Natural killer cell (primary cell): ENCODE results near the gene LEKR1. TPM values are rescaled to one million over a fixed set of nuclear protein-coding genes. Genes with fewer than 3 reads are reported as not detected.

ENCODE experiments used
- ATAC-seq, 3 donors: fragments of 150-1000 bp in 2 of 3; fragments of 200-7000 bp in 1 of 3; cut with Tn5 transposase; 1 replicate in 1 of 3; 2 replicates in 2 of 3; pipeline ENCODE4 v1.10.0; 2021; ENCODE audit warnings: mild to moderate bottlenecking in 2 of 3, moderate library complexity in 2 of 3
- DNase-seq, 2 donors: peaks; one replicate each; pipeline versions ENCODE4 v3.0.0 to v3.0.0-alpha.2; 2013 to 2021; ENCODE audit warnings: mixed read lengths in 1 of 2
- H3K27ac ChIP-seq: one replicate; pipeline ENCODE4 v1.5.1; 2013; ENCODE audit warnings: mild to moderate bottlenecking, low read length
- H3K27me3 ChIP-seq: one replicate; pipeline ENCODE4 v1.6.1; 2013; ENCODE audit warnings: low read length; ENCODE audit not compliant: control insufficient read depth, insufficient read depth
- H3K36me3 ChIP-seq: one replicate; pipeline ENCODE4 v1.6.1; 2013; ENCODE audit warnings: low read length; ENCODE audit not compliant: control insufficient read depth, insufficient read depth
- H3K4me1 ChIP-seq: one replicate; pipeline ENCODE4 v1.6.1; 2013; ENCODE audit warnings: low read length; ENCODE audit not compliant: control insufficient read depth, insufficient read depth
- H3K4me3 ChIP-seq: one replicate; pipeline ENCODE4 v1.5.1; 2013; ENCODE audit warnings: low read length
- H3K9me3 ChIP-seq: one replicate; pipeline ENCODE4 v1.6.1; 2013; ENCODE audit warnings: low read length; ENCODE audit not compliant: control insufficient read depth, insufficient read depth
- H3K27ac Mint-ChIP-seq, 2 donors: one replicate each; pipeline ENCODE4 v1.8.0; 2022; ENCODE audit warnings: mild to moderate bottlenecking in 2 of 2, mixed read lengths in 2 of 2, moderate library complexity in 1 of 2
- H3K27me3 Mint-ChIP-seq, 2 donors: one replicate each; pipeline ENCODE4 v1.8.0; 2022; ENCODE audit warnings: low read depth in 2 of 2, mixed read lengths in 2 of 2
- H3K36me3 Mint-ChIP-seq: one replicate; pipeline ENCODE4 v1.8.0; 2022; ENCODE audit warnings: mixed read lengths
- H3K4me1 Mint-ChIP-seq, 2 donors: one replicate each; pipeline ENCODE4 v1.8.0; 2022; ENCODE audit warnings: mixed read lengths in 2 of 2
- H3K4me3 Mint-ChIP-seq: one replicate; pipeline ENCODE4 v1.8.0; 2022; ENCODE audit warnings: mild to moderate bottlenecking, moderate library complexity, mixed read lengths
- H3K9me3 Mint-ChIP-seq, 2 donors: one replicate each; pipeline ENCODE4 v1.8.0; 2022; ENCODE audit warnings: mixed read lengths in 2 of 2
- WGBS: methylation state at CpG from one replicate; pipeline ENCODE4 v1.1.7; 2013; ENCODE audit warnings: missing lambda C conversion rate; ENCODE audit not compliant: insufficient coverage; 5-methylcytosine and 5-hydroxymethylcytosine counted together
- intact Hi-C: fragments of 100-400 bp; cut with micrococcal nuclease; formaldehyde crosslinking; loops from one replicate; pipeline ENCODE4 v1.14.2; 2022
- total RNA-seq, 4 donors: library from RNA; stranded (reverse); fragments of 120-200 nt in 1 of 4; gene quantifications; one replicate each; pipeline versions ENCODE4 v1.2.3 to v1.2.4, GENCODE V29; 2013 to 2022
- TF ChIP-seq, protein P1 (sequence below): fragments of 200-600 bp; IDR thresholded peaks from one replicate; pipeline ENCODE4 v1.8.0; 2022; ENCODE audit warnings: antibody characterized with exemption

LEKR1 gene
- total RNA-seq, 3 donors from 2014 or later (not counting 1 experiment from before 2014, with no cell fraction given): 1.1 to 1.7 (median 1.2) TPM

DNA sequence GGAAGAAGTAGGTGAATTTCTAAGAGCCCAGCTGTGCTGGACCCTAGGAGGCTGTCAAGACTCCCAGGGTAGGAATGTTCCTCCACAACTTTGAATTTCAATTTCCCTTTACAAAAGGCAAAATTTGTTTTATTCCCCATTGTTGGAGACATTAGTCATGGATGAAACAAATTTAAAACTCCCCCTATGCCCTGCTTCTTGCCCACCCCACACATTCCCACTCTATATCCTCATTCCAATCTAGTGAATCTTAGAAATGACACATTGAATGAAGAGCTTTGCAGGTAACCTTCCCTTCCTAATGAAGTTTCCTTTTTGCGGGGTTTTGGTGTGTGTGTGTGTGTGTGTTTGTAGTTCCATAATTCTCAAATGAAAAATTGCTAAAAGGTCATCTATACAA lies 261.2 kb downstream of the LEKR1 start:
- ATAC-seq (no peak), DNase-seq (no peak)
- peaks cover 14 to 21% of the 10 kb centered on the region in 2 donors for H3K4me1 Mint-ChIP-seq
- H3K36me3 ChIP-seq: no peaks in the 10 kb centered on the region
- H3K27me3 ChIP-seq: no peaks in the 10 kb centered on the region
- peaks cover 20% of the 10 kb centered on the region for H3K4me1 ChIP-seq
- H3K27ac ChIP-seq: no peak overlapping the region
- H3K4me3 Mint-ChIP-seq: peak overlapping the region; percentile 87
- H3K4me3 ChIP-seq: no peak overlapping the region
- WGBS: no CpG with 5 or more reads among the region's 1 CpG
- H3K36me3 Mint-ChIP-seq: no peaks in the 10 kb centered on the region
- peaks cover 14 to 24% of the 10 kb centered on the region in 2 donors for H3K27me3 Mint-ChIP-seq
- TF ChIP-seq, protein P1, sequence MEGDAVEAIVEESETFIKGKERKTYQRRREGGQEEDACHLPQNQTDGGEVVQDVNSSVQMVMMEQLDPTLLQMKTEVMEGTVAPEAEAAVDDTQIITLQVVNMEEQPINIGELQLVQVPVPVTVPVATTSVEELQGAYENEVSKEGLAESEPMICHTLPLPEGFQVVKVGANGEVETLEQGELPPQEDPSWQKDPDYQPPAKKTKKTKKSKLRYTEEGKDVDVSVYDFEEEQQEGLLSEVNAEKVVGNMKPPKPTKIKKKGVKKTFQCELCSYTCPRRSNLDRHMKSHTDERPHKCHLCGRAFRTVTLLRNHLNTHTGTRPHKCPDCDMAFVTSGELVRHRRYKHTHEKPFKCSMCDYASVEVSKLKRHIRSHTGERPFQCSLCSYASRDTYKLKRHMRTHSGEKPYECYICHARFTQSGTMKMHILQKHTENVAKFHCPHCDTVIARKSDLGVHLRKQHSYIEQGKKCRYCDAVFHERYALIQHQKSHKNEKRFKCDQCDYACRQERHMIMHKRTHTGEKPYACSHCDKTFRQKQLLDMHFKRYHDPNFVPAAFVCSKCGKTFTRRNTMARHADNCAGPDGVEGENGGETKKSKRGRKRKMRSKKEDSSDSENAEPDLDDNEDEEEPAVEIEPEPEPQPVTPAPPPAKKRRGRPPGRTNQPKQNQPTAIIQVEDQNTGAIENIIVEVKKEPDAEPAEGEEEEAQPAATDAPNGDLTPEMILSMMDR: no peak
- intact Hi-C loops: no loop called here
- H3K27ac Mint-ChIP-seq: no peak overlapping the region
- no peaks in the 10 kb centered on the region for H3K9me3 Mint-ChIP-seq
- no peaks in the 10 kb centered on the region for H3K9me3 ChIP-seq

DNA sequence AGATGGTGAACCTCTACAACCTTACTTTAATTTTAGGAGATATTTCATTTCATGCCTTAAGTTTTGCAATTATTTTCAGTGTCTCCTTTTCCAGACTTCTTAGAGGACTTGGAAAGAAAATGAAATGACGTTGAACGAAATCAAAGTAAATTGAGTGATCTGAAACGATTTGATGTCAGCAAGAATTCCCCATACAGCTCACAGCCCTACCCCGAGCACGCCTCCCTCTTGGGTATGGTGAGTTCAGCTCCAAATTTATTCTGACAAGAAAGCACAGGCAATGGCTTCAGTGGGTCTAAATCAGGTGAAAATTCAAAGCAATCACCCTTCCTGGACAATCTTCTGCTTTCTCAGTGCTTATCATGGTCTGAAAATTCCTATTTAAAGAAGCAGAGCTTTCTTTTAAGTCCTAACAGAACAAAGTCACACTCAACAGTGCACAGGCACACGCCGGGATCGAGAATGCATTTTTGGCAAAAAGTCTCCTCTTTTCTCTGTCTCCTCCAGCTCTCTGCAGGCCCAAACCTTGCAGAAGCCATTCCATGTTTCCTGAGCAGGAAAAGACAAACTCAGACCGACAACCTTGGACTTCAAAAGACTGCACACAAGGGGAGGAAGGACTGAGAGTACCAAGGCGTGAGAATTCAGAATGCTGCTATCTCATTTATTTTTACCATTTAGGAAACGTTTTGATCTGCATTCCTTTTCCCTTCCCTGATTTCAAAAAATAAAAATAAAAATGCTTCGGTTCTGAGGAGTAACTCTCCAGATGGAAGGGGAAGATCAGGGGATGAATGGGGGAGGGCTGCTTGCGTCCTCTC lies 261.8 kb downstream of the LEKR1 start:
- peak overlapping the region; percentile 91 for H3K4me3 ChIP-seq
- ATAC-seq (no peak), DNase-seq (no peak)
- H3K27me3 ChIP-seq: no peaks in the 10 kb centered on the region
- peak overlapping the region; percentile 93 for H3K27ac ChIP-seq
- intact Hi-C loops: loop anchor here (2.0 kb wide), 2 partner anchors 49 to 413 kb away; partner anchors contain the start of gene TIPARP
- Mint-ChIP-seq H3K9me3 (no peaks in the 10 kb centered on the region), H3K4me1 (peaks cover 14 to 21% of the 10 kb centered on the region in 2 donors), H3K27me3 (peaks cover 15 to 18% of the 10 kb centered on the region in 2 donors), H3K27ac (peak overlapping the region; percentile 85 to 95), H3K4me3 (peak overlapping the region; percentile 87), H3K36me3 (no peaks in the 10 kb centered on the region)
- no peaks in the 10 kb centered on the region for H3K36me3 ChIP-seq
- peaks cover 20% of the 10 kb centered on the region for H3K4me1 ChIP-seq
- no peaks in the 10 kb centered on the region for H3K9me3 ChIP-seq
- TF ChIP-seq, protein P1: no peak
- 71% methylated on average over 11 of the region's 13 CpGs for WGBS

DNA sequence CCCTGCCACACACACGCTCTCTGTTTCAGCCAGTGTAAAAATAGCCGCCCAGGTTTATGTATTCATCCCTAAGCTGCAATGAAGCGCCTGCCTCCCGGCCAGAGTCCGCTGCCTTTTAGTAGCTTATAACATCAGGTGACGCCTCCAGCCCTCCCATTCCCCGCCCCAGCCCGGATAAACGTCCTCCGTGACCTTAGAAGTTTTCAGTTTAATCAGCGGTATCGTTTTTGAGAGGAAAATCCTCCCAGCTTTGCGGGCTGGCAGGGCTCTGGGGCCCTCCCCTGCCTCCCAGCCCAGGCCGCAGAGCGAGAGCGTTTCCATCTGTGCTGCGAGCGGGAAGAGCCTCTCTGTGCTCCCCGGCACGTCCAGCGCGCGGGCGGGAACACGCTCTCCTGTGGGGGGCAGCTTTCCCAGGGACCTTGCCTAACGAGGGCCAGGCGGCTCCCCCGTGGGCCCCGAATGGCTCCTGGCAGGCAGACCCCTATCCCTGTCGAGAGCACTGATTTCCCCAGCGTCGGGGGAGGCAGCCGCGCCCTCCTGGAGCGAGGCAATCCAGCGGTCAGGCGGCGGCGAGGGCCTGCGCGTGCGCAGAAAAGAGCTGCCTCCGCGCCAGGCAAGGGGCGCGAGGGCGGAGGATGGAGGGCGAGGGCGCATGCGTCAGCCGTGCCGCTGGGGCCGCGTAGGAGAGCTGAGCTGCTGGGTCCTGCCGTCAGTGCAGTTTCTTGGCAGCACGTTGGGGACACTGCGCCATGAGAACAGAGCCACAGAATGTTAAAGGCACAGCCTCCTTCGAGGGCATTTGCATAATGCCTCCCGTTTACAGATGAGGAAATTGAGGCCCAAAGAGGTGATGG lies 262.7 kb downstream of the LEKR1 start:
- Mint-ChIP-seq H3K27ac (peak overlapping the region; percentile 85 to 95), H3K36me3 (no peaks in the 10 kb centered on the region), H3K9me3 (no peaks in the 10 kb centered on the region), H3K4me1 (peaks cover 14 to 21% of the 10 kb centered on the region in 2 donors), H3K27me3 (peaks cover 12 to 15% of the 10 kb centered on the region in 2 donors), H3K4me3 (peak overlapping the region; percentile 87)
- under 1% methylated on average over 59 of the region's 59 CpGs for WGBS
- intact Hi-C loops: loop anchor here (2.0 kb wide), 2 partner anchors 48 to 414 kb away; partner anchors contain the start of gene TIPARP
- Histone ChIP-seq H3K4me3 (peak overlapping the region; percentile 91), H3K9me3 (no peaks in the 10 kb centered on the region), H3K36me3 (no peaks in the 10 kb centered on the region), H3K4me1 (peaks cover 20% of the 10 kb centered on the region), H3K27ac (peak overlapping the region; percentile 93), H3K27me3 (no peaks in the 10 kb centered on the region)
- TF ChIP-seq, protein P1: peak; percentile 16
- ATAC-seq (peak; percentile 94 to 96 (median 95)), DNase-seq (peak; percentile 89 to 98)
